ENCODE results near the gene IL3.
A peak's percentile ranks its signal among the peaks of the same experiment; 100 is the strongest.

IL3 gene

GRCh38 chr5:132057498-132058255, 2.8 kb upstream of the IL3 start:
- no peak for DNase-seq

- no peak for DNase-seq
These were observed 1.8 kb upstream of the IL3 start for GRCh38 chr5:132058646-132059042.

GRCh38 chr5:132059043-132059695, 1.3 kb upstream of the IL3 start:
- no peak for DNase-seq

- DNase-seq, result no peak
These were observed 557 bp upstream of the IL3 start for GRCh38 chr5:132059696-132060500.

- peak; percentile 77 to 82 for DNase-seq
These were observed 2.8 kb downstream of the IL3 start for GRCh38 chr5:132063090-132063911.

GRCh38 chr5:132064140-132064539, 3.7 kb downstream of the IL3 start:
- DNase-seq, result no peak

- peak; percentile 75 to 79 for DNase-seq
These were observed 4.4 kb downstream of the IL3 start for GRCh38 chr5:132064738-132065331.

- DNase-seq, result peak in 1 of 2 experiments; percentile 27
These were observed 5.0 kb downstream of the IL3 start for GRCh38 chr5:132065351-132065937.

GRCh38 chr5:132065951-132066701, 5.7 kb downstream of the IL3 start:
- DNase-seq, result no peak

- no peak for DNase-seq
These were observed 6.4 kb downstream of the IL3 start for GRCh38 chr5:132066871-132067270.

- DNase-seq, result no peak
These were observed 7.0 kb downstream of the IL3 start for GRCh38 chr5:132067451-132067850.

GRCh38 chr5:132067941-132068808, 7.7 kb downstream of the IL3 start:
- no peak for DNase-seq

GRCh38 chr5:132069561-132069960, 9.1 kb downstream of the IL3 start:
- no peak for DNase-seq

GRCh38 chr5:132069994-132070393, 9.5 kb downstream of the IL3 start:
- DNase-seq, result no peak

GRCh38 chr5:132070460-132071337, 10.2 kb downstream of the IL3 start:
- peak; percentile 43 to 55 for DNase-seq

GRCh38 chr5:132071338-132071707, 10.9 kb downstream of the IL3 start:
- no peak for DNase-seq

- DNase-seq, result no peak
These were observed 11.6 kb downstream of the IL3 start for GRCh38 chr5:132072070-132072469.

- DNase-seq, result no peak
These were observed 12.1 kb downstream of the IL3 start for GRCh38 chr5:132072528-132072927.
